Lung (tissue), 12 donors: ENCODE results near the gene BAG5. TPM values are rescaled to one million over a fixed set of nuclear protein-coding genes. Genes with fewer than 3 reads are reported as not detected.

ENCODE experiments used
- ATAC-seq: fragments of 200-7000 bp; cut with Tn5 transposase; one replicate; pipeline ENCODE4 v1.9.1; 2020; ENCODE audit warnings: moderate number of reproducible peaks; ENCODE audit not compliant: insufficient read depth, low FRiP score
- DNase-seq, 3 donors: peaks; one replicate each; pipeline ENCODE4 v3.0.0-alpha.2; 2013 to 2017
- H3K27ac ChIP-seq, 2 donors: one replicate each; pipeline ENCODE4 v1.5.1; 2013; ENCODE audit warnings: mild to moderate bottlenecking in 2 of 2, moderate library complexity in 2 of 2, control low read depth in 1 of 2, inconsistent platforms in 1 of 2, low read depth in 1 of 2, low read length in 1 of 2
- H3K27me3 ChIP-seq, 3 donors: one replicate each; pipeline ENCODE4 v1.5.1; 2013; ENCODE audit warnings: low read length in 2 of 3; ENCODE audit not compliant: control insufficient read depth in 3 of 3, insufficient read depth in 3 of 3
- H3K36me3 ChIP-seq, 4 donors: one replicate each; pipeline ENCODE4 v1.5.1; 2013; ENCODE audit warnings: low read length in 4 of 4, mild to moderate bottlenecking in 1 of 4, moderate library complexity in 1 of 4; ENCODE audit not compliant: control insufficient read depth in 4 of 4, insufficient read depth in 4 of 4
- H3K4me1 ChIP-seq, 5 donors: one replicate each; pipeline ENCODE4 v1.5.1; 2013; ENCODE audit warnings: low read length in 5 of 5, mild to moderate bottlenecking in 2 of 5, moderate library complexity in 1 of 5; ENCODE audit not compliant: control insufficient read depth in 5 of 5, insufficient read depth in 5 of 5
- H3K4me3 ChIP-seq: one replicate; pipeline ENCODE4 v1.5.1; 2013; ENCODE audit warnings: mild to moderate bottlenecking, control low read depth, moderate library complexity
- H3K9ac ChIP-seq, 2 donors: one replicate each; pipeline ENCODE4 v1.5.1; 2013; ENCODE audit warnings: low read length in 2 of 2, control low read depth in 1 of 2; ENCODE audit not compliant: insufficient read depth in 1 of 2
- H3K9me3 ChIP-seq, 4 donors: one replicate each; pipeline ENCODE4 v1.5.1; 2013; ENCODE audit warnings: low read length in 3 of 4, mild to moderate bottlenecking in 1 of 4, moderate library complexity in 1 of 4; ENCODE audit not compliant: control insufficient read depth in 4 of 4, insufficient read depth in 3 of 4
- CTCF ChIP-seq: IDR thresholded peaks from 2 replicates; pipeline ENCODE4 v1.5.1; 2012; ENCODE audit warnings: mild to moderate bottlenecking; ENCODE audit errors: control extremely low read depth, extremely low read depth
- WGBS, 2 donors: extraction: QIAGEN DNeasy Blood & Tissue Kit; methylation state at CpG; one replicate each; pipeline ENCODE4 v1.1.7; 2013; 5-methylcytosine and 5-hydroxymethylcytosine counted together
- polyA plus RNA-seq, 2 donors: library from polyadenylated mRNA; stranded (reverse); fragments of 200-250 nt; gene quantifications; one replicate each; pipeline ENCODE4 v1.2.1, GENCODE V29; 2013
- total RNA-seq, 2 donors: library from RNA; depleted of rRNA in 1 of 2; stranded (reverse); fragments of >200 nt in 1 of 2; gene quantifications; one replicate each; pipeline ENCODE4 v1.2.1, GENCODE V29; 2014 to 2021
- donor health status: control.
- donor health status: control.
- donor health status: Bipolar disorder and iron deficiency.
- donor health status: healthy.
- donor health status: DM: yes; HTN: yes; CAD: no.

The BAG5 gene
- total and polyA plus RNA-seq, 4 donors: 8.7 to 26.0 (median 18.5) TPM

- DNase-seq (no peak), ATAC-seq (no peak)
- 86 to 92% methylated on average over 15 of the region's 15 CpGs for WGBS, 2 donors
- peaks cover 0 to 22% (median 10%) of the 10 kb centered on the region in 5 donors for H3K4me1 ChIP-seq
- no peaks in the 10 kb centered on the region for H3K27me3 ChIP-seq
- no peak overlapping the region for H3K9ac ChIP-seq
- peaks cover 0 to 48% (median 4%) of the 10 kb centered on the region in 4 donors for H3K36me3 ChIP-seq
- no peak overlapping the region for H3K4me3 ChIP-seq
- H3K27ac ChIP-seq: peak overlapping the region in 1 of 2 donors; percentile 8
- no peaks in the 10 kb centered on the region for H3K9me3 ChIP-seq
- no peak for TF ChIP-seq CTCF
Observed at GRCh38 chr14:103531421-103532215, 30.8 kb downstream of the BAG5 start.

DNA sequence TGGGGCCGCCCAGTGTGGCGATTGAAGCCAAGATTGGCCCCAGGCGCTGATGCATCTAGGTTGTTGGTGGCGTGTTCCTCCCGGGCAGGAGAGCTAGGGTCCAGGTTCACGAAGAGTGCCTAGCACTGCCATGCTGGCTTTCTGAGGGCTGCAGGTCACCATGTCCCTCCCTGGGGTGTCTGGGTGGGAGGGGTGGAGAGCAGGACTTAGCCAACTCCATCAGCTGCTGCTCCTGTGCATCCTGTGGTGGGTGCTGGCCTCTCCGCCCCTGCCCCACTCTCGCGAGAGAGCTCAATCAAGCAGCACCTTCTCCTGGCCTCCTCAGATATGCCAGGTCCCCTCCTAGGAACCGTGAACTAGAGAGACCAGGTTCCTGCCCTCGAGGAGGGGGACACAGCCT is 31.6 kb downstream of the BAG5 start:
- no peak for TF ChIP-seq CTCF
- Histone ChIP-seq H3K9ac (no peak overlapping the region), H3K27ac (no peak overlapping the region), H3K9me3 (no peaks in the 10 kb centered on the region), H3K4me1 (peaks cover 0 to 27% (median 10%) of the 10 kb centered on the region in 5 donors), H3K27me3 (no peaks in the 10 kb centered on the region), H3K4me3 (no peak overlapping the region), H3K36me3 (peaks cover 0 to 44% (median 4%) of the 10 kb centered on the region in 4 donors)
- WGBS, 2 donors: 92% methylated on average over 11 of the region's 11 CpGs
- DNase-seq: no peak
- ATAC-seq: no peak

GRCh38 chr14:103530390-103530789 is 32.1 kb downstream of the BAG5 start:
- Histone ChIP-seq H3K4me3 (no peak overlapping the region), H3K4me1 (peaks cover 0 to 30% (median 11%) of the 10 kb centered on the region in 5 donors), H3K27ac (no peak overlapping the region), H3K9ac (no peak overlapping the region), H3K36me3 (peaks cover 0 to 41% (median 4%) of the 10 kb centered on the region in 4 donors), H3K27me3 (no peaks in the 10 kb centered on the region), H3K9me3 (no peaks in the 10 kb centered on the region)
- DNase-seq (peak in 1 of 3 donors; percentile 56), ATAC-seq (no peak)
- no peak for TF ChIP-seq CTCF
- 69 to 85% methylated on average over 6 to 7 of the region's 7 CpGs for WGBS, 2 donors
